GM19455 (cell line): ENCODE data around the gene TSHZ2.

Source experiments
- ATAC-seq: cut with Tn5 transposase; IDR thresholded peaks from one replicate; pipeline ENCODE4 v1.9.1; 2021; ENCODE audit not compliant: unreplicated experiment

Gene TSHZ2

DNA sequence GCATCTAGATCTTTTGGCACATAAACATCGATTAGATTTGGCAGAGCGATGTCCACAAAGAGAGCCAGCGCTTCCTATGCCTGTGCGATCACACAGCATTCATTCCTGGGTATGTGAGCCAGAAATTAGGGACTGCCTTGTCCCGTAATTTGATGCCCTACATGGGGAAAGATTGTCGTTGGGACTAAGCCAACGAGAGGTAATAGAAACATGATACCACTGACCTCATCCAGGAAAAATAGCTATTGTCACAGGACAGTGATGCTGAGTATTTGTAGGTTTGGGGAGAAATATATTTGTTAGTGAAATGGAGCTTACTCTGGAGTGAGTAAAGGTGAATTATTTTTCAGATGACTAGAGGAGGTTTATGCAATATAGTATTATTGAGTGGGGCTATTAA is 154.0 kb downstream of the TSHZ2 start:
- no peak for ATAC-seq

DNA sequence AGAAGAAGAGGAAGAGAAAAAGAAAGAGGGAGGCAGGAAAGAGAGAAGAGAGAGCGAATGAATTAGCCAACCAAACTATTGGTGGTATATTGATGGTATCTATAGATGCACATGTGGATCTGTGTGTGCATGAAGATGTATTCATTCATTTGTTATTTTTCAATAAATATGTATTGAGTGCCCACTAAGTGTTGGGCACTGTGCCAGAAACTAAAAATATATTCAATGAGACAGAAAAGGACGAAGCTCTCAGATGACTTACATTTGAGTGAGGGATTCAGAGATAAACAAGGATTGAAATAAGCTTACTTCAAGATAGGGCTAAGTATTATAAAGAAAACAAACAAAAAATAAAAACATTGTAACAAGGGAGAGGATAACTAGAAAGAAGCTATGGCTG is 154.9 kb downstream of the TSHZ2 start:
- no peak for ATAC-seq

DNA sequence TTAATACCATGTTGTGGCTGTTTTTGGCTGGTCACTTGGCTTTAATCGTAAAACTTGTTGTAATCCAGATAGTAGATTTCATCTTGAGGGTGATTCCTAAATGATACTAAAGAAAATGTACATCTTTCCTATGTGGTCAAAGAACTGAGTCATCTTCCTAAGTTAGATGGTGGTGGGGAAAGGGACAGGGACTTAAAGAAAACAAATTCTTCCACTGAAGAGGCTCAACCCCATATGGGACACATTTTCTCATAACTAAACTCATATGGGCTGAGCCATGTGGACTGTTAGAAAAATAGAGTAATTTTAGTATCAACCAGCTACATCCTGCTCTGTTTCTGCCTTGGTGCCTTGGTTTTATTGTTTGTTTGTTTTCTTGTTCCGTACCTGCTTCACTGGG is 155.8 kb downstream of the TSHZ2 start:
- no peak for ATAC-seq

DNA sequence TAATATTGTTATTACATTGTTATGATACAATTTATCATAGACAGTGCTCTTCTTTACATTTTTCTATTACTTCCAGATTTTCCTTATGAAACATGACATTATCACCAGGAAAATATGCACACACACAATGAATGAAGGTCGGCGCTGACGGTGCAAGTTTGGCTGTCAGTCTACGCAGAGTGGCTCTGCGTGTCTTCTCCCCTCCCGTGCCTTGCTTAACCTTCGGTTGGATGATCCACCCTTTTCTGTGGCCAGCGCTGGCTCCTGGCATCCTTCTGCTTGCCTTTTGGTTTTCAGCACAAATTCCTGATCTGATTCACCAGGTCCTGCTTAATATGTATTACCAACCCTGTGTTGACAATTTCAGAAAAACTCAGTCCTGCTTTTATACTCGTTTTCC is 157.4 kb downstream of the TSHZ2 start:
- ATAC-seq, result no peak

DNA sequence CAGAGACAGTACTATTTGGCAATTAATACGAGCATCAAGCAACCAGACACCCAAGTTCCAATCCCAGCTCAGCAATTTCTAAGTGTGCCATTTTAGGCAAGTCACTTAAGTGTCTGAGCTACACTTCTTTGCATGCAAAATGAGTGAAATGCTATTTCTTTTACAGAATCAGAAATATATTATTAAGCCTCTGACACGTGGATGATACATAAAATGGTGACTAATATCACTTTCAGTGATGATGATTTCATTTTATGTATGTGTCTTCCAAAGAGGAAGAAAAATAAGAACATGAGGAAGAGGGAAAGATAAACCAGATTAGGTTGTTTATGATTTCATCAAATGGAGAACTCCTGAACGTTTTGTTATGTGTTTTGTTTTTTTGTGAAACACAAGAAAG is 158.6 kb downstream of the TSHZ2 start:
- no peak for ATAC-seq

DNA sequence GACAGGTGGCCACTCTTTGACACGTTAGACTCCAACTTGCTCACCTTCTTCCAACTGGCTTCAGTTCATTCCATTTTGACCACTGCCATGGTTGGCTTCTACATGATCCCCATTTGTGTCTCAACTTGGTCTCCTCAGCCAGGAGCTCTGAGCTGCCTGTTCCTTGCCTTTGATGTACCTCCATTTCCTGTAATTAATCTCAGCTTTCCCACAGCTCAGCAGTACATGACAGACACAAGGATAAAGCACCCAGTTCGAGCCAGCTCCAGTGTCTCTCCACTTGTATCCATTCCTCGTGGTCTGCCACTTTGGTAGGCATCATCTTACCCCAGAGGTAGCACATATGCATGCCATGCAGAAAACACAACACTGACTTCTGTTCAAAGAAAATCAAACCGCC is 161.0 kb downstream of the TSHZ2 start:
- ATAC-seq, result no peak

DNA sequence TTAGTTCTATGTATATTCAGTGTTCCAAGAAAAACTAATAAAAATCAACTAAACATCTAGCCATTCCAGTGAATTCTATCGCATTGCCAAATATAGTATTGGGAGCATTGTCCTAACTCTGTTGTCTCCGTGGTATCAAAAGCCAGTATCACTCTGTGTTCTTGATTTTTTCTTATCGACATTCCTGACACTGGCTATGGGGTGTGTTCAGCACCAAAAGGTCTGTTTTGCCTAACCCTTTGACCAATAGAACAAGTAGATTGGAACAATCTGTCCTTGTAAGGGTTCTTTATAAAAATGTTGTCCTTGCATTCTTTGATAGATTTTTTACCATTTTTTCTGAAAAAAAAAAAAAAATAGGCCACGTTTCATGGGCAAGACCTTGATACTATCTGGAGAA is 161.5 kb downstream of the TSHZ2 start:
- no peak for ATAC-seq

DNA sequence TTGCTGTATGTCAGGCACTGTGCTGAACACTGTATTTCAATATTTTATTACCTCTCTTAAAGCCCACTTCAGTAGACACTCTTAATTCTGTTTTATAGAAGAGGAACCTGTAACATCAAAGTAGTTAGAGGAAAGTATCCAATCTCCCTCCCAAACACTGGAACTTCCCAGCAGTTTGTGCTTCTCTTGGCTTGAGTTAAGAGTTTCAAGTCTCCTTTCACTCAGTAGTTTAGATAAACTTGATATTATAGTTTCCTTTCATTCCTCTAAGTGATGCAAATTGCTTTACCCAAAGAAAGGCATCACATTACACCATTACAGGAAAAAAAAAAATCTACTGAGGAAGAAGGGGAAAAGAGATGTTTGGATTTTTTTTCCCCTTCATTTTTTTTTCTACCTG is 164.3 kb downstream of the TSHZ2 start:
- ATAC-seq, result no peak

DNA sequence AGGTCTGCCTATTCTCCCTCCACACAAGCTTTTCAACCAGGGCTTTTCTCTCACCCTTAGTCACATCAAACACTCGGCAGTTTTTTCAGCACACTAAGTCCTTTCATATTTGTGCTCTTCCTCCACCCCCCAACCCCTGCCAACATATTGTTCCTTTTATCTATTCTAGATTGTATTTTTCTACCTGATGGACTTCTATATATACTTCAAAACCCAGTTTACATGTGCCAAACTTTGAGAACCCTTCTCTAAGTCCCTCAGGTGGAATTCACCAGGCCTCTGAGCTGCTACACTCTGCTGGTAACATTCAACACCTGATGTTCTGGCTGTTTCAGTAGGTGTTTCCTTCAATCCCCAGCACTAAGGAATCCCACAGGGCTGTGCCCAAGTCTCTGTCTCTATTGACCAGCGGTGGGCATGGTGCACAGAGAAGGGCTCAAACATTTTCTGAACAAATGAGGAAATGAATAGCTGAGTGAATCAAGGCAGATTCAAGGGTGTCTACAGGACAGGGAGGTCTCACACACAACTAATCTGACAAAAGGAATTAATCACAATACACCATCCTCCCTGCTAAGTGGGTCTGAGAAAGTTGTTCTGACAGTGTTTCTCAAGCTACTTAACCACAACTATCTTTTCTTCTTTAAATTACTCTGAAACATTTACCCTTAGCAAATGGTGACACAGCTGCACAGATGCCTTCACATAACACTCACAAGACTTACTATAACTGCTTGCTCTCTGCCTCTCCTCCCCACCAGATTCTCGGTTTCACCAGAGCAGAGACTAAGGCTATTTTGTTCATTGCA is 166.5 kb downstream of the TSHZ2 start:
- ATAC-seq, result peak; percentile 99

DNA sequence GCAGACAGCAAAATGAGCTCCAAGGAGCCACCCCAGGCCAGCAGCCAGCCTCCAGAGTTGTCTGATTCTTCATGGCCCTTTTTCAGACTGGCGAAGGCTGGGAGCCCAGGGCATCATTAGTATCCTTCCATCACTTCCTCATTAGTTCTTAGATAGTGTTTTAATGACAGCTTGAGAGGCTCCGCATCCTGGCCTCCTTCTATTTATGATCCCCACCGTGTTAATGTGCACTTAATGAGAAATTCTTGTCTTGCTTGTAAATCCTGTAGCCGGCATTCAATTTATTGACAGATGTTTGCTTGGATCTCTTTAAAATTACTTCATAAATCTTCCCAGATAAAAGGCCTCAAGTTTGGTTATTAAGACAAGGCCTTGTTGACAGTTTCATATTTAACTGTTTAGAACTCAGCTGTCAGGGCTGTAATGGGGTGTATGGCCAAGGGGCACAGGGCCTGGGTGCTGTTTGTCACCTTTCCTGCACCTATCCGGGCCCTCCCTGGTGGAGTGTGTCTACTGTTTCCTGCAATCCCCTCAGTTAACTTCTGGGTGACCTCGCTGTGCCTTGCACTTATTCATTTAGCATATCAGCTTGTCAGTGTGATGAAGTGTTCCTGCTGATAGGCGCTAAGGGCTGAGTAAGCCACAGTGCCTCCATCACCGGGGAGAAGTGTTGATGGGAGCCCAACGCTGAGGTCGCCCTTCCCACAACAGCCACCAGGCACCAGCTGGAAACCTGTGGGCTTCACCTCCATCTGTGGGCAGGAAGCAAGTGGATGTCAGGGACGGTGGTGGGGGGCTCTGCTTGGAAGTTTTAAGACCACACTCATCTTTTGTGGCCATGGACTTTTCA is 169.3 kb downstream of the TSHZ2 start:
- ATAC-seq, result no peak

DNA sequence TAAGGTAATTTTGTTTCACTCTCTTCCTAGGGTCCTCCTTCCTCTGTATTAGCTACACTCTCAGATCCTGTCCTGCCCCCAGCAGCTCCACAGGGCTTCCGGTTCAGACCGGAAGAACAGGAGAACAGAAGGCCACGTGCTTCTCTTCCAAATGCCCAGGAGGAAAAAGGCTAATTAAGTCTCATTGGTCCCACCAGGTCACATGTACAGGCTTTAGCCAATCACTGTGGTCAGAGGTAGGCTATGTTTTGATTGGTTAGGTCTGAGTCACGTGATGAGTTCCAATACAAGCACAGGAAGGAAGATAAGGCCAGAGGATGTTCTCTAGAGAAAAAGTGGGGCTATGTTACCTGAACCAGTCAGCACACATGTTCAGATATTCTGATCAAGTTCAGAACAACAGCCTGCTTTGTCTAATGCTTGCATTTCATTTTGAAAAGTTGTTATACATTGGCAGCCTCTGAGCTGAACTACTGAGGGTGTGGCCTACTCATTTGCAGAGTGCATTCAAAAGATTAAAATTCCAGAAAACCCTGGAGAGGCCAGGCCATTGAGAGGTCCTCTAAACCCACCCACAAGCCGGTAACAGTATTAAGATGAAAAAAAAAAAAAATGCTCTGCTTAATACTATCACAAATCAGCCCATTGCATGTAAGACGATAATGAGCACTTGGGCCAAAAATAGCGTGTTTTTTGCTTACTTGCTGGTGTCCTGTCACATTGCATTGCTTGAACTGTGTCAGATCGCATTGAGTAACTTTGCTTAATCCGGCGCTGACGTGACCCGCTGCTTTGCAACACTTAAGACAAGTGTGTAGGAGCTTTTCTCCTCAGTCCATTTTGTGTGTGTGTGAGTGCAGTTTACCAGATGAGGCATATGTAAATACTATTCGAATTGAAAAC is 170.3 kb downstream of the TSHZ2 start:
- ATAC-seq, result no peak

DNA sequence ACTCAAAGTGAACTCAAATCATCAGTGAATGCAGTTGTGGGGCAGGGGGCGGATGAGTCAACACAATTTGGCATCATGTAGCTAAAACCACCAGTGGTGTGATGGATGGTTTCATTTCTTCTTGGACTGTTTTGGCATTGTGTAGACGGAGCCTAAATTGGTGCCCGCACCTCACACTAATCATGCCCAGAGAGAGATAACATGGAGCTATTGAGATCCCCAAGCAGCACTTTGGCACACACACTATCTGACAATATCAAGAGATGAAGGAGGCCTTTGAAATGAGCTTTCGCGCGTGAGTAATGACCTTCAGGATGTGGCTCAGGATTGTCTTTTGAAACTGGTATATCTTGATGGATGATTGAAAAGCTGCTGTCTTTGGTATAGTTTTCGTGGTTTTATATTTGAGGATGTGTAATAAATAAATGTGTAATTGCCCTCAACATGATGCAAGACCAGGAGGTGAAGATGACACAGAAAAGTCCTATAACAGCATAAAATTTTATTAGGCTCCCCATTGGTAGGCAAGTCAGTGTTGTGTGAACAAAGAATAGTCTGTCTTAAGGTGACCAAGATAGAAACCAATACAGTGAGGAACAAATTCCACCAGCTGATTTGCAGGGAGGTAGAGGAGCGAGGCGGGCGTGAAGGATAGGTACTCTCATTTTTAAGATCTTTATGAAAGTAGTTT is 174.2 kb downstream of the TSHZ2 start:
- ATAC-seq, result no peak

DNA sequence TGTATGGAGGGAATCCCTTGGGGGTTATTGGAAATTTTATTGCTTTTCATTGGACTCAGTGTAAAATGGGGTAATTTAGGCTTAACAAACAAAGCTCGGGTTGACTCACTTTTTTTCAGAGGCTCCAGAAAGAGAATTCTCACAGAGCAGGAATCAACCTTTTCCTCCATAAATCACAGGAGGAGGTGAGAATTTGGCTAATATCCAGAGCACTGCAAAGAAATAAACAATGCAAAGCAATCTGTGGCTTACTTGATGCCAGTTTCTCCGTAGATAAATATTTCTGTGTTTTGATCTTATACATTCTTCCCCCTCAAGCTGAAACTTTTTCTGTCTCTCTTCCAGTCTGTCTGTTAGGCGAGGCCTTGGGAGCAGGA is 176.6 kb downstream of the TSHZ2 start:
- ATAC-seq, result no peak

DNA sequence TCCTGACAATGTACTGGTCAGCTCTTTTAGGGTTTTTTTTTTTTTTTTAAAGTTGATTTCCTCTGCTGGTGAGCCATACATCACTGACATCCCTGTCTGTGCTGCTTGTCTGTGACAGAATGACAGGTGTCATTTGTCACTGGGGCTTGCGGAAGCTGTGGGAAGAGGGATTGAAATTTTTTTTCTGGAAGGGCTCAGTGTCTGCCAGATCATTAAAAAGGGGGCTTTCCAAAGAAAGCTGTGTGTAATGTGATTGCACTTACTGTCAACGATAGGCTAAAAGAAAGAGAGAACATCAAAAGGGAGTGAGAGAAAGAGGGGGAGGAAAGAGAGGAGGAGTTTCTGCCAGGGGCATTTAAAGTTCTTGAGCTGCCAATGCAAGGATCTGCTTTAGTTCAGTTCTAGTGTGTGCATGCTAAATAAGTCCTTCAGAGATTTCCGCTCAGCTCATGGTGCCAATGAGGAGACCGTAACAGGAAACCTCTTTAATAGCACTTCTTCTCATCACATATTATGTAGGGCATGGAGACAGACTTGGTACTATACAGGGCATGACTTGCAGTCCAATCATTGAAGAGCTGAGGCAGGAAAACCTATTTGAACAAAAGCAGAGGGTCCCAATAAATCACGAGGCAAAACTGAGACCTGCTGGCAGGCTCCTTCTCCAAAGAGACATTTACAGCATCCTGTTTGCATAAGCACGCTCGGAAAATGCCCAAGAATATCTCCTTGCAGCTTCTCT is 177.2 kb downstream of the TSHZ2 start:
- no peak for ATAC-seq

DNA sequence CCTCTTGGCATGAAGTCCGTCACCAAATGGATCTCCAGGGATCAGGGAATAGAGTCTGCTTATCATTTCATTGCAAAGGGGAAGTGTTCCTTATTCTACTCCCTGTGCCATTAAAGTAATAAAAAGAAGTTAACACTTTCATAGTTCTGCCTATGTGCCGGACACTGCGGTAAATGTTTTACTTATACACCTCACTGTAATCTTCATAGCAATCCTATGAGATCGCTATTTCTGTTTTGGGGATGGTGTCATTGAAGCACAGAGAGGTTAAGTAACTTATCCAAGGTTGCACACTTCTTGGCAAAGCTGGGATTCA is 177.7 kb downstream of the TSHZ2 start:
- no peak for ATAC-seq

DNA sequence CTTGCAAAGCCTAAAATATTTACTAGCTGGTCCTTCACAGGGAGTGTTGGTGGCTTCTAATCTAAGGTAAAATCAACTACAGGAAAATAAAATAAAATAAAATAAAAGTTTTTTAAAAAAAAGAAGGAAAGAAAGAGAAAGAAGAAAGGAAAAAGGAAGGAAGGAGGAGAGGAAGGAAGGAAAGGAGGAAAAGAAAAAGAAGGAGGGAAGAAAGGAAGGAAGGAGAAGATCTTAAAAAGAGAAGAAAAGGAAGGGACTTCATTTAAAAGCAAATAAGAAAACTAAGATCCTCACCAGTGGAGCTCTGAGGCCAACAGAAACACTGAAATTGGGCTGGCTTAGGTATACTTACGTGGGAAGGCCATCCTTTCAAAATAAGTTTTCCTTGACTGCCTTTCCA is 178.4 kb downstream of the TSHZ2 start:
- ATAC-seq, result no peak

DNA sequence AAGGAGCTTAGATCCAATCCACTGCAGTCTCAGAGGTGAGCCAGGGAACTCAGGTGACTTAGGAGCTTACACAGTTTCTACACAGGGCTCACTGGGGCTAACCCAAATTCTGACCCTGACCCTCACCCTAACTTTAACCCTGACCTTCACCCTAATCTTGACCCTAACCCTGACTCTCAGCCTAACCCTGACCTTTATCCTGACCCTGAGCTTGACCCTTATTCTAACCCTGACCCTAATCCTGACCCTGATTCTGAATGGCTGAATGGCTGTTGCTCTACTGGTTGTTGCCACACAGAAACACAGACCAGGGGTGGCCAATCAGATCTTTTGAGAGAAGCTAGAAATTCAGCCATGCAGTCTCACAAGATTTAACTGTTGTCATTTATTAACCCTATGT is 180.1 kb downstream of the TSHZ2 start:
- no peak for ATAC-seq

DNA sequence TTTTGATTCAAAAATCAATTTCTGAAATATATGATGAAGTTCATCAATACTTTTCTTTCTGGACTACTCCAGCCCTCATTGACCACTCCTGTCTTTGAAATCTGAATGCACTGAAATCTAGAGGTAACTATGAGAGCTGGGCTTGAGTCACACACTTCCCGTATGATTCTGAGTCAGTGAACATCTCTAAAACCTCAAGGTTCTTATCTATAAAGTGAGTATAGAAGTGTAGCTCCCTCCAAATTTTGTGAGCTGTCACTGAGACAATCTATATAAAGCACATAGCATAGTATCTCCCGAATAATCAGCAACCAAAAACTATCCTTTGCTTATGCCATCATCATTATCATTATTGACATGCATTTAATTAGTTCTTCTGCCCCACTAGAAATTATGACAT is 182.4 kb downstream of the TSHZ2 start:
- ATAC-seq, result peak; percentile 62

DNA sequence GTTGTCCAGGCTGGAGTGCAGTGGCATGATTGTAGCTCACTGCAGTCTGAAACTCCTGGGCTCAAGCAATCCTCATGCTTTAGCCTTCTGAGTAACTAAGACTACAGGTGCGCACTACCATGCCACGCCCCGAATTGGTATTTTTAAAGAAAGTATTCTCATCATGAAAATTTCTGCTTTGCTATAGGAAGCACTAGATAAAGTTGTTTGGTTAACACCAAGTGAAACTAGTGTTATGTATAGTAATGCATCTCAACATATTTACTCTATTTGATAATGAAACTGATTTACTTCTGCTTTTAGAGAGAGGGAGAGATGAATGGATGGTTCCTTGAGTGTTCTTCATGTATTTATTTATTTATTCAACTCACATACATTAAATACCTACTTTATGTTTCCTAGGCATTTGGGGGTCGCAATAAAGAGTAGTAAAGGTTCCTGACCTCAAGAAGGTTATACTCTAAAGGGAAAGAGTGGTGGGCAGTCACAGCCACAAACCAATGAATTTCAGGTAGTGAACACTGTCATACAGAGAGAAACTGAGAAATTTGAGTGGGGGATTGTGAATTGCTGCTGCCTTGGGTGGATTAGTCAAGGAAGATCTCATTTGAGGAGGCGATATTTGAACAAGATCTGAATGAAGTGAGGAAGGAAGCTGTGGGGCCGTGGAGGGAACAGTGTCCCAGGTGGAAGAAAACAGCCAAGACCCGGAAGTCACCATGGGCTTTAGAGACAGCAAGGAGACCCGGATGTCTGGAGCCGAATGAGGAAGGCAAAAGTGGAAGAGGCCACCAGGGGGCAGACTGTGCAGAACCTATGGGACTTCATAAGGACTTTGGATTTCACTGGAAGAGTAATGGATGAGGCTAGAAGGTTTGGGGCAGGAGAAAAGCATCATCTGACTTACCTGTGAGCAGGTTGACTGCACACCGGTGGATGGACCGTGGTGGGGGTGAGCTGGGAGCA is 185.6 kb downstream of the TSHZ2 start:
- peak; percentile 72 for ATAC-seq
